ENCODE measurements around the gene ABHD12.
"Not testable (repeated sequence)": the region's sequence is repeated elsewhere in the genome, so short reads cannot be mapped to it uniquely, and the experiment has no call there.

ABHD12 gene

DNA sequence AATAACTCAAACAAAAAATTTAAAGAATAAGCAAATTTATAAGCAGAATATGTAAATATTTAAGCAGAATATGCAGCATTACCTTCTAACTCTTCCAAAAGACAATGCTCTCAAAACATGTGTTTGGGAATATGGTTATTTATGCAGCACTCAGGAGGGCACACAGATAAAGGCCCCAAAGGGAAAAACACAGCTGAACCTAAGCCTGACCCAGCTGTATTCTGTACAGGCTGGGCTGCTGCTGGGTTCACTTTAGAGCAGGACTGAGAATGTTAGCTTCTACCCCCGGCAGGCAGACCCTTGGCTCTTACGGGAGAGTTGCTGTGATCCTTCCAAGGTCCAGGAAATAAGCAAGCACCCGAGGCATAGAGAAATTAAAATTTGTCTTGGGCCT is 37.3 kb downstream of the ABHD12 start:
- no peak for DNase-seq

DNA sequence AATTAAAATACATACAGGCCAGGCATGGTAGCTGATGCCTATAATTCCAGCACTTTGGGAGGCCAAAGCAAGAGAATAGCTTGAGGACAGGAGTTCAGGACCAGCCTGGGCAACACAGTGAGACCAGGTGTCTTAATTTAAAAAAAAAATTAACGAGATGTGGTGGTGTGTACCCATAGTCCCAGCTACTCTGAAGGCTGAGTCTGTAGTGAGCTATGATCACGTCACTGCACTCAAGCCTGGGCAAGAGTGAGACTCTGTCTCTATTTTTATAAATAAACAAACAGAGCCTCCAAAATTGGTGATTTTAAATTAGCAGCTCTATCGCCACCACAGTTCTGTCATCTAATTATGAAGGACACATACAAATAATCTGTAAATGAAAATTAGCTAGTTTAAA is 37.9 kb downstream of the ABHD12 start:
- no peak for DNase-seq

DNA sequence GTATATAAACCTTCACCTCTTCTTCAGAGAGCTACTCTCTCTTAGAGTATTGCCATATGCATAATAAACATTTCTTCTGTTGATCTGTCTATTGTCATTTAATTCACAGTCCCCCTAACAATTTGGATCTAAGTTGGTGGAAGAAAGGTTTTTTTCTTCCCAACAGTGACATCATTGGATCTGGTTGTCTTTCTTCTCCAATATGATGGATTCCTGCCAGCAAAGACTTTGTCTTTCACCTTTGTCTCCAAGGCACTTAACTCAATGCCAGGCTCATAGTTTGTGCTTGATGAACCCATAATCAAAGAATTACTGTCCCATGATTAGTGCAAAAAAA is 39.6 kb downstream of the ABHD12 start:
- DNase-seq, result no peak

DNA sequence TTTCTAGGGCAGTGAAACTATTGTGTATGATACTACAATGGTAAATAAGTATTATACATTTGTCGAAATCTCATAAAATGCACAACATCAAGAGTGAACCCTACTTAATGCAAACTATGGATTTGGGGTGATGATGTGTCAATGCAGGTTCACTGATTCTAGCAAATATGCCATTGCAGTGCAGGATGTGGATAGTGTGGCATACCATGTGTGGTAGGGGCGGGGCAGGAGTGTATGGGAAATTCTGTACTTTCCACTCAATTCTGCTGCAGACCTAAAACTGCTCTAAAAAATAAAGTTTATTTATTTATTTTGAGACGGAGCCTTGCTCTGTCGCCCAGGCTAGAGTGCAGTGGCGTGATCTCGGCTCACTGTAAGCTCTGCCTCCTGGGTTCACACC is 44.3 kb downstream of the ABHD12 start:
- DNase-seq, result no peak

DNA sequence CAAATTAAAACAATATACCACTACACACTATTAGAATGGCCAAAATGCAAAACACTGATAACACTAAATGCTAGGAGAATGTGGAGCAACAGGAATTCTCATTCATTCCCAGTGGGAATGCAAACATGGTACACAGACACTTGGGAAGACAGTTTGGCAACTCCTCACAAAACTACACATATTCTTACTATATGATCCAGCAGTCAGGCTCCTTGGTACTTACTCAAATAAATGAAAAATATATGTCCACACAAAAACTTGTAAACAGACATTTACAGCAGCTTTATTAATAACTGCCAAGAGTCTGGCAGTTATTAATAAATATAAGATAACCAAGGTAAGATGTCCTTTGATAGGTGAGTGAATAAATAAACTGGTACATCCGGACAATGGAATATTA is 44.9 kb downstream of the ABHD12 start:
- DNase-seq, result no peak

DNA sequence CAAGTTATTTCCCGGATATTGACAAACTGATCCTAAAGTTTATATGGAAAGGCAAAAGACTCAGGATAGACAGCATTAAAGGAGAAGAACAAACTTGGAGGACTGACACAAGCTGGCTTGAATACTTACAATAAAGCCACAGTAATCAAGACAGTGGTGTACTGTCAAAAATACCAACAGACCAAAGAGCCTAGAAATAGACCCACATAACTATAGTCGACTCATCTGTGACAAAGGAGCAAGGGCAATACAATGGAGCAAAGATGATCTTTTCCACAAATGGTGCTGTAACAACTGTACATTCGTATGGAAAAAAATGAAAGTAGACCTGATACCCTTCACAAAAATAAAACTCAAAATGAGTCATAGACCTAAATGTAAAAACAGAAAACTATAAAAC is 46.0 kb downstream of the ABHD12 start:
- DNase-seq, result no peak

DNA sequence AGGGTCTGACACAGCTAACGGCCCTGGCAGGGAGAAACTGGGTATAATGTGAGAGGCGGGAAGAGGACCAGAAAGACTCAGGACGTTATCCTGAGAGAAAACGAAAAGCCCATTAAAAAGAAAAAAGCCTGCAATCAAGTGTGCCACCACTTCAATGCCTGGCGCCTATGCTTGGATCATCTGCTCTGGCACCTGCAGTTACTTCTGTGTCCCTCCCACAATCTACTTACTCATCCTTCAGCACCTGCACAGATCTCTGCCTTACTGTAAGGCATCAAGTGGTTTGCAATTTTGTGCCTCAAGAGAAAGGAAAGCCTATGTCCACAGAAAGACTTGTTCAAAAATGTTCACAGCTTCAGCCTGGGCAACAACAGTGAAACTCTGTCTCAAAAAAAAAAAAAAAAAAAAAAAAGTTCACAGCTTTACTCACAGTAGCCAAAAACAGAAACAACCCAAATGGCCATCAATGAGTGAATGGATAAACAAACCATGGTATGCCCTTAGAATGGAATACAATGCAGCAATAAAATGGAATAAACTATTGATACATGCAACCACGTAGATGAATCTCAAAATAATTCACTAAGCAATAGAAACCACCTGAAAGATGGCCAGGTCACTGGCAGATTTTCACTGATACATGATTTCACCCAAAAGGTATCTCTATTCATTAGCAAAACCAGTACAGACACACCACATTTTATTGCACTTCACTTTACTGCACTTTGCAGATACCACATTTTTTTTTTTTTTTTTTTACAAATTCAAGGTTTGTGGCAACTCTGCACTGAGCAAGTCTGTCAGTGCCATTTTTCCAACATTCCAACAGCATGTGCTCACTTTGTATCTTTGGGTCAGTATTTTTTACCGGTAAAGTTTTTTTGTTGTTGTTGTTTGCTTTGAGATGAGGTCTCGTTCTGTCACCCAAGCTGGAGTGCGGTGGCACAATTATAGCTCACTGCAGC is 48.6 kb downstream of the ABHD12 start:
- peak; percentile 16 for DNase-seq

DNA sequence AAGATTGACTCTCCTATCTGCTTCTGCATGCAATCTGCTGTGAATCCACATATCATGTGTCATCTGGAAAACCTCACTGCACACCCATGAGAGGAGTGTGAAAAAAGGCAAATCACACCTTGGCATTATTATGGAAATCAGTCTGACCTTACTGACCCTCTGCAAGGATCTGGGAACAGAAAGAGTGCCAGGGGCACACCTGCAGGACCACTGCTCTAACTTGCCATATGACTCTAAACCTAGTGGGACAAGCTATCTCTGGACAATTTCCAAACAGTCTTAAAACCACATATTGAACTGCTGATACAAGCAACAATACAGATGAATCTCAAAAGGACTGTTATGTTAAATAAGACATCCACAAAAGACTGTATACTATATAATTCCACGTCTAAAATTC is 50.3 kb downstream of the ABHD12 start:
- DNase-seq, result no peak

DNA sequence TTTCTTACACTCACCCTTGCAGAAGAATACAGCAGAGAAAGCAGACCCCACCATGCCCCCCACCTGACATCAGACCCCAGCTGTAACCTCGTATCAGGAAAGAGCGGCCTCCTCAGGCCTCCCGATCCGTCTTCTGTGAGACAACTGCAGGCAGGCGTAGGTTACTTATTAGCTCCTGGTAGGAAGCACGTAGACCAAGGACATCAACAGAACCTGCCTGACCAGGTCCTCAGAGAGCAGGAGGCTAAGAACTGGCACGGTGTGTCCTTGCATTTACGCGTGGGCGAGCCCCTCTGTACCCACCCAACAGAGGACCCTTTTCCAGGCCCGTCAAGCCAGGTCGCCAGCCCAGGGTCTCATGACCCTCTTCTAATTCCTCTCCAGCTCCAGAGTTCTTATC is 51.0 kb downstream of the ABHD12 start:
- no peak for DNase-seq

DNA sequence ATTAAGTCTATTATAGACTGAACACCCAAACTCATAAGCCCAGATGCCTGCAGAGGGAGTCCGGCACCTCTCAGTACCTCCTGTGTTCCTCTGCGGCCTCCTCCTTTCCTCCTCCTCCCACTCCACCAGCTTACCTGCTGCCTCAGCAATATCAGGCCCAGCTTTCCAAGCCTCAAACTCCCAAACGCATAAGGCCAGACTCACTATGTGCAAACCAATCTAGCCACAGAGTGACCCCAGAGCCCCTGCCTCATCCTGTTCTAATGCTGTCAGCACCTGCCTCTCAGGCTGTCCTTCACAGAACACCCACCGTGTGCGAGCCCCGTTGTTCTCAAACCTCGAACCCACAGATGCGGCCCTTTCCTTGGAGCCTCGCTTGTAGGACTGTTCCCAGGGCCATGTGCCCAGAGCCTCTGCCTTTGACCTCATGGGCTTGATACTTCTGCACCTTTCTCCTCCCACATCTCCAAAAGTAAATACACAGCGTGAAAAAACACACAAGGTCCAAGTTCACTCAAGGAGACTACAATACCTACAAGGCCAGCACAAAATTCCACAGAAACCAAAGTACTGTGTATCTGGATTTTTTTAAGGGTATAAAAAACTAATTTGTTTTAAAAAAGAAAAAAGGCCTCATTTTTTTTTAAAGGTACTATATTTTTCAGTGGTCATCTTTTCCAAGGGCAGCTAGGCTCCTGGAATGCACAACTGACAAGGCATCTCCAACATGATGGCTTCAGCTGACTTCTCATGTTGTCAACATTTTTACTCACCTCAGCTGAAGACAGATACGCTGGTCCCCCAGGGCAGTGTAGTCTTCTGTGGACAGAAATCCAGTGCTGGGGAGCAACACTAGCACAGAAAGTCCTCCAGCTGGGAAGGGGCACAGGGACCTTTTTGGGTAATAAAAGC is 52.3 kb downstream of the ABHD12 start:
- DNase-seq, result no peak

DNA sequence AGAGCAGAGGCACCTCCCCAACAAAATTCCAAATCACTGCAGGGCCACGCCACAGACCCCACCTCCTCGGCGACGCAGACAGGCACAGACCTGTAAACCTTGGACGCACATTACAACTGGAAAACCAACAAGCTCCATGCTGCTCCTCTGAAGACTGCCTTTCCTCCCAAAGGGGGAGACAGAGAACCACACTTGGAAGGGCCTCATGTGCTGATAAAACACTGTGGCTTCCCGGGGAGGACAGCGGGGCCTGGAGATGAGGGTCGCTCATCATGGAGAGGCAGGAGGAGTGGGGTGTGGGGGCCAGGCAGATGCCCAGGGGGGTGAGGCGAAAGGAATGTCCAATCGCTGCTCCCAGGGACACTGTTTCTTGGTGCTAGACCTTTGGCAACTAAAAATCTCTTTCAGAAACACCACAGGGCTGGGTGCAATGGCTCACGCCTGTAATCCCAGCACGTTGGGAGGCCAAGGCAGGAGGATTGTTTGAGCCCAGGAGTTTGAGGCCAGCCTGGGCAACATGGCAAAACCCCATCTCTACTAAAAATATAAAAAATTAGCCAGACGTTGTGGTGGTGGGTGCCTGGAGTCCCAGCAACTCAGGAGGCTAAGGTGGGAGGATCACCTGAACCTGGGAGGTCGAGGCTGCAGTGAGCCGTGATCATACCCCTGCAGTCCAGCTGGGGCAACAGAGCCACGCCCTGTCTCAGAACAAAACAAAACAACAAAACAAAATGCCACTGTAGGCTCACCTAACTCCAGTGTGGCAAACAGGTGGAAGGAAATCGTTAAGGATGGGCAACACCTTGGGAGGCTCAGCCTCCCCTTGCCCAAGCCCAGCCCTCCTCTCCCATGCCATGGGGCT is 53.8 kb downstream of the ABHD12 start:
- DNase-seq, result peak; percentile 38

DNA sequence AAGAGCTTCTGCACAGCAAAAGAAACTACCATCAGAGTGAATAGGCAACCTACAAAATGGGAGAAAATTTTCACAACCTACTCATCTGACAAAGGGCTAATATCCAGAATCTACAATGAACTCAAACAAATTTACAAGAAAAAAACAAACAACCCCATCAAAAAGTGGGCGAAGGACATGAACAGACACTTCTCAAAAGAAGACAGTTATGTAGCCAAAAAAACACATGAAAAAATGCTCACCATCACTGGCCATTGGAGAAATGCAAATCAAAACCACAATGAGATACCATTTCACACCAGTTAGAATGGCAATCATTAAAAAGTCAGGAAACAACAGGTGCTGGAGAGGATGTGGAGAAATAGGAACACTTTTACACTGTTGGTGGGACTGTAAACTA is 55.7 kb downstream of the ABHD12 start:
- DNase-seq, result not testable (repeated sequence)

DNA sequence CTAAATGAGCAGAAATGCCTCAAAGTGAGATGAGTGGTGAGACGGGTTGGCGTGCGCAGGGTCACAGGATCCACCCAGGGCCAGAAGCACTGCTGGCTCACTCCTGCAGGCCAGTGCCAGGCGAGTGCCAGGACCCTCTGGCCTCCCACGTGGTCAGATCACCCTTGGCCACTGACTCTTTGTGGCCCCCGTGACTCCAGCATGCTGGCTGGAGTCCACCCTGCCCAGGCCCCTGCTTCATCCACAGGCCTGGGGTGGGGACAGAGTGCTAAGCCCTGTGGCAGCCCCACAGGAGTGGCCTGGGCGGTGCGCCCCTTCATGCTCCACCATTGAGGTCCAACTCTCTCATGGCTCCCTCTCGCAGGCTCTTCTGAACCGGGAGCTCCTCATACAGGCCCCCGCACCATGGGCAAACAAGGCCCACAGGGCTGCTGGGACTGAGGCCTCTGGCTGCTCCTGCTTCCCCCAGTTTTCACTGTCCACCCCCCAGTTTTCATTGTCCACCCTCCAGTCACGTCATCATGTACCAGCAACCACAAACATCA is 61.6 kb downstream of the ABHD12 start:
- DNase-seq, result no peak

DNA sequence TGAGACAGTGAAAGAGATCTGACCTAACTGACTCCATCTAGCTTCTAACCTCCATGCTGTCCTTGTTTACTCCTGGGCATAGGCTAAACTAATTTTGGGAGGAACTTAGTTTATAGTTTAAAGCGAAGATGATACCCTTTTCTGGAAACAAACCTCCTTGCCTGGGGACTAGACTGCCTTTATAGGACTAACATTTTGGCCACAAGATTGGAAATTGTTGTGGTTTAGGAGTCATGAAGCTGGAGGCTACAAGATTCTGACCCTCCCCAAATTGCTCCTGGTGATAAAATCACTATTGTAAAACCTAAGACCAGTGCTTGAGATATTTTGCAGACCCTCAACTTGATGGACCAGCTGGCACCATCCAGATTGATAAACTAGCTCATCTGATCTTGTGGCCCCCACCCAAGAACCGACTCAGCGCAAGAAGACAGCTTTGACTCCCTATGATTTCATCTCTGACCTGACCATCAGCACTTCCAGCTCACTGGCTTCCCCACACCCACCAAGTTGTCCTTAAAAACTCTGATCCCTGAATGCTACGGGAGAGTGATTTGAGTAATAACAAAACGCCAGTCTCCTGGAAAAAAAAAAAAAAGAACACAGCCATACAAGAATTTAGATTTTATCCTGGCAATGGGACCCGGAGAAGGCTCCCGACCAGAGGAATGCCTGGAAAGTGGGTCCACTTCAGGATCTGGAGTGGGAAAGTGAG is 63.0 kb downstream of the ABHD12 start:
- no peak for DNase-seq

DNA sequence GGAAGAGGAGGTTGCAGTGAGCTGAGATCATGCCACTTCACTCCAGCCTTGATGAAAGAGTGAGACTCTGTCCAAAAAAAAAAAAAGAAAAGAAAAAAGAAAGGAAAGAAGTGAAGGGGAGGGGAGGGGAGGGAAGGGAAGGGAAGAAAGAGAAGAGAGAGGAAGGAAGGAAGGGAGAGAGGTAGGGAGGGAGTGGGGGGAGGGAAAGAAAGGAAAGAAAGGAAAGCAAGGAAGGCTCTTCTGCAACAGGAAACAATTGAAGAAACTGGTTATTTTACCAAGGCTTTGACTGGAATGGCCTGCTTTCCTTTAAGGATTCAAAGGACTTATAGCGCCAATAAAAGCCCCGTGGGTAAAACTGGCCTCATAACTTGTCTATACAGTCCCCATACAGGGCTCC is 64.6 kb downstream of the ABHD12 start:
- no peak for DNase-seq

DNA sequence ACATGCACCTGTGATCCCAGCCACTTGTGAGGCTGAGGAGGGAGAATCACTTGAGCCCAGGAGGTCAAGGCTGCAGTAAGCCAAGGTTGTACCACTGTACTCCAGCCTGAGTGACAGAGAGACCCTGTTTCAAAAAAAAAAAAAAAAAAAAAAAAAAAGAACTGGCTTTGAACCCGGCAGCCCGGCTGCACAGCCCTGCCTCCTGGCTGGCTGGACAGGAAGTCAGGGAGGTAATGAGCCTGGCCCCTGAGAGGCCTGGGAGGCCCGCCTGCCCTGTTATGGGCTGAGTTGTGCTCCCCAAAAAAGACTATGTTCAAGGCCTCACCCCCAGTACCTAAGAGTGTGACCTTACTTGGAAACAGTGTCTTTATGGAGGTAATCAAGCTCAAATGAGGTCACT is 65.6 kb downstream of the ABHD12 start:
- no peak for DNase-seq

DNA sequence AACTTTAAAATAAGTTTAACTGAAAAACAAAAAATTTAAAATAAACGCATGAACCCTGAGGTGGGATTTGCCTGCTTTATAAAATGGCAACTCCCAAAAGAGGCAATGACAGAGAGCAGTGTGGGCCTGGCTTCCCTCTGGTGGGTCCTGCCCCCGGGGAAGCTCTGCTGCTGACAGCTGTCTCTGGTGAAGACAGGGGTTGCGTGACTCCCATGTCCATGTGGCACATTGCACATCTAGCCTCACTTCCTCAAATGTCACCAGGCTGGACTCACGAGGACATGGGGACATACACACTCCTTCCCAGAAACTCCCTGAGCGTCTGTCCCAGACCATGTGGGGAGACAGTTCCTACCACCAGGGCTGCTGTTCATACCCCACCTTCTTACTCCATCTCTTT is 66.2 kb downstream of the ABHD12 start:
- DNase-seq, result no peak

DNA sequence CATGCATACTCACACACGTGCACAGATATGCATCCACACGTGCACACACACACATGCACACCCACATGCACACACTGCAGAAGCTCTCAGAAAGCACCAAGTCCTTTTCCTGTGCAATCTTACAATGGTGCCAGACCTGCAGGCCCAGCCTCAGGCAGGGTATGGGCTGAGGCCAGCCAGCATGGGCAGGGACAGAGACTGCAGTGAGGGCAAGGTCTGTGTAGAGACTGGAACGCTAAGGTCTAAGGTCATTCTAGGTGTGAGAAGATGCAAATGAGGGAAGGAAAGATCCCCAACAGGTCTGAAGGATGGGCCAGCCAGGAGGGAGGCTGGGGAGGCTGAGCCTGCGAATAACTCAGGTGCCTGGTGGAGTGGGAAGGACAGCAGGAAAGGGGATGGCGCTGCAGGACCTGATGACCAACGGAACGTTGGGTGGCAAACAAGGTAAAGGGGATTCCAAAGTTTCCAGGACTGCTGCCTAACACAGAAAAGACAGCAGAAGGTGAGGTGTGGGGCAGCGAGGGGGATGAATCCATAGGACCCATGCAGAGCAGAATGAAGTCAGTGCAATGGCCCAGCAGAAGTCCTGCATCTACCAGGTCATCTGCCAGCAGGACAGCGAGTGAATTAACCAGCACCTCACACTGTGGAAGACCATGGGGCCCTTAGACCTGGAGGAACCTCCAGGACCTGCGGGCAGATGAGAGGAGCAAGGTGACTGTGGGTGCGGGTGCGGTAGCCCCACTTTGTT is 67.0 kb downstream of the ABHD12 start:
- DNase-seq, result no peak

DNA sequence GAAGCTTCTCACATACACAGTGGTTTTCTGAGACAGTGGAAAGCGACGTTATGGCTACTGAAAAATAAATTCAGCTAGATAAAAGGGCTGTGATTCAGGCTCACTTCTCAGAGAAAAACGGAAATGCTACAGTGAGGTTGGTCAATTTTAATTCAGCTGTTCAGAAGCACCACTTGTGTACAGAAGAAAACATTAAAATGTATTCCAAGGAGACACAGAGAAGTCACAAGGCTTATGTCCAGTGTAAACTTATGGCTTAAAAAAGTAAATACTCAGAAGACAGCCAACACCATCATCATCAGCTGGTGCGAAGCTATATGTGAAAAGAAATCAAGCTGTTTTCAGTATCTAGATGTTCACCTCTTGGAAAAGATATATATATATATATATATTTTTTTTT is 68.6 kb downstream of the ABHD12 start:
- DNase-seq, result no peak

DNA sequence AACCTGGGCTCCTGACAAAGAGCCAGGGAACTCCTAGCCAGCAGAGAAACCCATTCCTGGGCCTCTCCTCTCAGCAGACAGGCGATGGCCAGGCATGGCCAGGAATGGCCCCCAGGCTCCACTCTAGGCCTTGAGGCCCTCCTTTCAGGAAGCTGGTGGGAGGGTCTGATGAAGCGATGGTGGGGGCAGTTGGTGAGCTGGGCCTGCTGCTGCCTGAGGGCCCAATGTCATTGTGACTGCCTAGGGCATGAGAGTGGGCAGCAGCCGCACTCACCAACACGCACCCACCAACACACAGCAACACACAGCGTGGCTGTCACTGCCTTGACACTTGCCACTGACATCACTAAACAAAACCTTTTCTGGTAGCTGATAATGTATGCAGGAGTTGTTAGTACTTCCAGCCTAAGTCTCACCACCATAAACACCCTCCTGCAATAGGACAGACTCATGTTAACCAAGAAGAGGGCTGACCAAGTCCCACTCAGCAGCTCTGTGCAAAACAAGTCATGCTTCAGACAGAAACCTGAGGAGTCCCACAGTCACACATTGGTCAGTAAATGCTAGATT is 69.3 kb downstream of the ABHD12 start:
- no peak for DNase-seq

Data from fibroblast of upper back skin (primary cell).